Choroid plexus epithelial cell (primary cell): ENCODE results near the gene MYO1C.
"Not testable (repeated sequence)": the region's sequence is repeated elsewhere in the genome, so short reads cannot be mapped to it uniquely, and the experiment has no call there.

Experiments
- DNase-seq: peaks from one replicate; pipeline ENCODE4 v3.0.0-alpha.2; 2010; ENCODE audit warnings: low read depth
- H3K4me3 ChIP-seq: 2 replicates; pipeline ENCODE4 v1.5.1; 2011; ENCODE audit warnings: low read depth, mild to moderate bottlenecking, control low read depth, low read length, moderate library complexity
- TF ChIP-seq, protein P1 (sequence below): conservative IDR thresholded peaks from 2 replicates; pipeline ENCODE4 v1.5.1; 2011; ENCODE audit warnings: low read depth, mild to moderate bottlenecking, control low read depth, inconsistent platforms, low read length, moderate library complexity

The MYO1C gene

GRCh38 chr17:1462164-1463112 lies 30.0 kb downstream of the MYO1C start:
- no peak overlapping the region for H3K4me3 ChIP-seq
- TF ChIP-seq, protein P1, sequence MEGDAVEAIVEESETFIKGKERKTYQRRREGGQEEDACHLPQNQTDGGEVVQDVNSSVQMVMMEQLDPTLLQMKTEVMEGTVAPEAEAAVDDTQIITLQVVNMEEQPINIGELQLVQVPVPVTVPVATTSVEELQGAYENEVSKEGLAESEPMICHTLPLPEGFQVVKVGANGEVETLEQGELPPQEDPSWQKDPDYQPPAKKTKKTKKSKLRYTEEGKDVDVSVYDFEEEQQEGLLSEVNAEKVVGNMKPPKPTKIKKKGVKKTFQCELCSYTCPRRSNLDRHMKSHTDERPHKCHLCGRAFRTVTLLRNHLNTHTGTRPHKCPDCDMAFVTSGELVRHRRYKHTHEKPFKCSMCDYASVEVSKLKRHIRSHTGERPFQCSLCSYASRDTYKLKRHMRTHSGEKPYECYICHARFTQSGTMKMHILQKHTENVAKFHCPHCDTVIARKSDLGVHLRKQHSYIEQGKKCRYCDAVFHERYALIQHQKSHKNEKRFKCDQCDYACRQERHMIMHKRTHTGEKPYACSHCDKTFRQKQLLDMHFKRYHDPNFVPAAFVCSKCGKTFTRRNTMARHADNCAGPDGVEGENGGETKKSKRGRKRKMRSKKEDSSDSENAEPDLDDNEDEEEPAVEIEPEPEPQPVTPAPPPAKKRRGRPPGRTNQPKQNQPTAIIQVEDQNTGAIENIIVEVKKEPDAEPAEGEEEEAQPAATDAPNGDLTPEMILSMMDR = no peak
- no peak for DNase-seq

- no peak for DNase-seq
- TF ChIP-seq, protein P1 = no peak
- no peak overlapping the region for H3K4me3 ChIP-seq
Observed at GRCh38 chr17:1461198-1461944, 31.1 kb downstream of the MYO1C start.

DNA sequence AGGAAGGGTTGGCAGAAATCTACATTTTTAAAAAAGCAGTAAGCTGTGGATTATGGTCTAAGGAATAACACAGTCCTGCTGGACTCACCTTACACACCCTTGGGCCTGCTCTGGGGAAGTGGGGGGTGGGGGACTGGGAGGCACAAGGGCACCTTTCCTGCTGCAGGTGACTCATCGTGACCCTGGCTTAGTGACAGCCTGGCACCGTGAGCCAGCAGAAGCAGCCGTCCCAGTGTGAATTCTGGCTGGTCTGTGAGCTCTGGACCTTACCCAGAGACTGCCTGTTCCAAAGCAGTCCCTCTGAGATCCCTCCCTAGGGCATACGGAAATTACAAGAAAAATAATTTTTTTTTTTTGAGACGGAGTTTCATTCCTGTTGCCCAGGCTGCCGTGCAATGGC lies 32.3 kb downstream of the MYO1C start:
- no peak for DNase-seq
- TF ChIP-seq, protein P1 = no peak

DNA sequence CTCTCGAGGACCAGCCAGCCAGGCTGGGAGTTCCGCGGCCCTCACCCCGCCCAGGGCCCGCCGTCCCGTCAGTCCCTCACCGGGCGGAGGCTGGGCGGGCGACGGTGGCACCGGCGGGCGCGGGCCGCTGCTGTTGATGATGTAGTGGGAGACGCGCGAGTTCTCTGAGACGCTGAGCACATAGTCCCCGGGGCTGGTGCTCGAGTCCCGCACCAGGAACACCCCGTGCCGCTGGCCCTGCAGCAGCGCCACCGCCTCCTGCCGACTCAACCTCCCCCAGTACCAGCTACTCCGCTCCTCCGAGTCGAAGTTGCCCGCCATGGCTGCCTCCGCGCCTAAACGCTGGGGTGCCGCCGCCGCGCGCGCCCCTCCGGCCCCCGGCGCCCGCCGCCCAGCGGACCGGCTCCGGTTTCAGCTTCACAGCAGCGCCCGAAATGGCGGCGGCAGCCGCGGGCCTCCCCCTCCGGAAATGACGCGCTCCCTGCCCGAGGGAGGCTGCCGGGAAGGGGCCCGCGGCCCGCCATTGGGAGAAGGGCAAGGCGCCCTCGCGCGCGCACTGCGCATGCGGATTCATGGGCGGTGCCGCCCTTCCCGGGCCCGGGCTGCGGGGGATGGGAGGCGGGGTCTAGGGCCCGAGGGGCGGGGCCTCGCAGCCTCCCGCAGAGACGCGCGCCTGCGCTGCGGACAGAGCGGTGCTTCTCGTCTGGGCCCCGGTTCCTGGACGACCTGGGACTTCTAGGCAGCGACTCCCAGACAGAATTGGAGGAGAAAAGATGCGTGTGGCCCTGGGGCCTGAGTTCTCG lies 36.5 kb downstream of the MYO1C start, which contains the start of gene CRK:
Gene CRK, minus strand, starts transcription at position 436 of the 803 bp plus-strand sequence. Its CDS starts 115 bp downstream, at position 321.
- H3K4me3 ChIP-seq = peak within 1 kb of the TSS; percentile 90
- TF ChIP-seq, protein P1 = no peak
- DNase-seq = peak; percentile 96

More for the DNA sequence above, 32.3 kb downstream of the MYO1C start:
- H3K4me3 ChIP-seq = no peak overlapping the region

DNA sequence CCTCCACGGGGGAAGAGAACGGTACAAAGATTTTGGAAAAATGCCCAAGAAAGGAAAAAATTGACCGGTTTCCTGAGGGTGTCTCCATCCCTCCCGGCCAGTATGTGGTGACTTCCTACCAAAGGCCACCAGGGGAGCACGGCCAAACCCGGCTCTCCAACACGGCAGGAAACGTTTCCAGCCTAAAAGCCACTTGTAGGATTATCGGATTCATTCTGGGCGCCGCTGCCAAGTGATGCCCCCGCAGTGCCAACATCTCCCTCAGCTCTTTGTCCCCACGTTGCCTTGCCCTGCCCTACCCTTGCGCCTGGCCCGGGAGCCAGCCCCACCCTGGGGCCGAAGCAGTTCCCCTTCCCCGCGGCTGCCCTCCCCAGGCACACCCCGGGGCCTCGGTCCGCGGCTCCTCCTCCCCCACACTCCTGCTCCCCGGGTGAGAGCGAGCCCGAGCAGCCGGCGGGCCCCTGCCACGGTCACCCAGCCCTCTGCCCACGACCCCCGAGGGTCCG lies 37.1 kb downstream of the MYO1C start:
- peak overlapping the region; percentile 90 for H3K4me3 ChIP-seq
- peak; percentile 72 for DNase-seq
- TF ChIP-seq, protein P1 = peak; percentile 71

DNA sequence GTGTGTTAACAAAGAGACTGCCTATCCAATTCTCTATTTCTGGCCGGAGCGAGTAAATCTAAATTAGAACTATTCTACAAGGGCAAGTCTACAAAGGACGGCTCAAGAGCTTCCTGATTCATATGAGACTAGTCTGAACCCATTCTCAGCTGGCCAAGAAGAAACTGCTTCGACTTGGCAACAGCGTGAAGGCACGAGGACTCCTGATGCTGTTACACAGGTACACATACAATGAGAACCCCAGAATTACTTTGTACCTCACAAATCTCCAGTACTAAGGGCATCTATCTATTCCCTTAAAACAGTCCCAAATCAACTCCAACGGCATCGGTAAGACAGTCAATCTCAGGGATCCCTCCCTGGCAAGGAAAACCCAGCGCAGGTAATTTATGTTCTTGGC lies 37.9 kb downstream of the MYO1C start:
- TF ChIP-seq, protein P1 = no peak
- DNase-seq = no peak

DNA sequence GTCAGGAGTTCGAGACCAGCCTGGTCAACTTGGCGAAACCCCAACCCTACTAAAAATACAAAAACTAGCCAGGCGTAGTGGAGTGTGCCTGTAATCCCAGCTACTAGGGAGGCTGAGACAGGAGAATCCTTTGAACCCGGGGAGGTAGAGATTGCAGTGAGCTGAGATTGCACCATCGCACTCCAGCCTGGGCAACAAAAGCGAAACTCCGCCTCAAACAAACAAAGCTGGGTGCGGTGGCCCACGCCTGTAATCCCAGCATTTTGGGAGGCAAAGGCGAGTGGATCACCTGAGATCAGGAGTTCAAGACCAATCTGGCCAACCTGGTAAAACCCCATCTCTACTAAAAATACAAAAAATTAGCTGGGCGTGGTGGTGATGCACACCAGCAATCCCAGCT lies 38.8 kb downstream of the MYO1C start:
- DNase-seq, H3K4me3 ChIP-seq: not testable (repeated sequence)

More for the DNA sequence above, 37.9 kb downstream of the MYO1C start:
- H3K4me3 ChIP-seq = peak overlapping the region; percentile 90
